ENCODE data around the gene CAVIN1.

DNA sequence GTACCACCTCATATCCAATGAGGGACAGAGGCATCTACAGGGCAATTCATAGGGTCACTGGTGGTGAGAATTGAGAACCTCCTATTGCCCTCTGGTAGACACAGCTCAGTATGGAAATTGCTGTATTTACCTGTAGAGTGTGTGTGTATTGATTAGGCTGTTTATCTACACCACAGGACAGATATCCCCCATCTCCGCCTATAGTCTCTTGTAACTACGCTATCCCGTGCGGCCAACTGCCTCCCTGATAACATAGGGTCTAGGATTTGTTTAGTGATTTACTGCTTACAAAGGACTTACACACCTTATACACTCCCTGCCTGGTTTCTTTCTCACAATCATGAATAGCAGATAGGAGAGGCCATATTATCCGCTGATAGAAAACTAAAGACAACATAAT lies 33.2 kb downstream of the CAVIN1 start:
- TF ChIP-seq, protein P1, sequence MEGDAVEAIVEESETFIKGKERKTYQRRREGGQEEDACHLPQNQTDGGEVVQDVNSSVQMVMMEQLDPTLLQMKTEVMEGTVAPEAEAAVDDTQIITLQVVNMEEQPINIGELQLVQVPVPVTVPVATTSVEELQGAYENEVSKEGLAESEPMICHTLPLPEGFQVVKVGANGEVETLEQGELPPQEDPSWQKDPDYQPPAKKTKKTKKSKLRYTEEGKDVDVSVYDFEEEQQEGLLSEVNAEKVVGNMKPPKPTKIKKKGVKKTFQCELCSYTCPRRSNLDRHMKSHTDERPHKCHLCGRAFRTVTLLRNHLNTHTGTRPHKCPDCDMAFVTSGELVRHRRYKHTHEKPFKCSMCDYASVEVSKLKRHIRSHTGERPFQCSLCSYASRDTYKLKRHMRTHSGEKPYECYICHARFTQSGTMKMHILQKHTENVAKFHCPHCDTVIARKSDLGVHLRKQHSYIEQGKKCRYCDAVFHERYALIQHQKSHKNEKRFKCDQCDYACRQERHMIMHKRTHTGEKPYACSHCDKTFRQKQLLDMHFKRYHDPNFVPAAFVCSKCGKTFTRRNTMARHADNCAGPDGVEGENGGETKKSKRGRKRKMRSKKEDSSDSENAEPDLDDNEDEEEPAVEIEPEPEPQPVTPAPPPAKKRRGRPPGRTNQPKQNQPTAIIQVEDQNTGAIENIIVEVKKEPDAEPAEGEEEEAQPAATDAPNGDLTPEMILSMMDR (IDR thresholded peaks at IDR 0.05), result no peak
- TF ChIP-seq POLR2A (IDR thresholded peaks at IDR 0.05) (no peak), POLR2AphosphoS5 (IDR thresholded peaks at IDR 0.05) (no peak), EP300 (IDR thresholded peaks at IDR 0.05) (no peak)
